A549 (cell line): Measurements from ENCODE around the gene VWA8.

ENCODE experiments used
- CHD2 ChIP-seq: fragments of 150-350 bp; IDR thresholded peaks from 2 replicates; pipeline ENCODE4 v1.6.1; 2014; ENCODE audit warnings: low read length; ENCODE audit not compliant: partially characterized antibody
- HOXA7 ChIP-seq: fragments of 250-450 bp; sonication (Bioruptor Pico); IDR thresholded peaks from 2 replicates; pipeline ENCODE4 v1.5.0; 2020; ENCODE audit warnings: mild to moderate bottlenecking, moderate library complexity
- USF2 ChIP-seq: fragments of 450-650 bp; IDR thresholded peaks from 2 replicates; pipeline ENCODE4 v1.6.1; 2014; ENCODE audit warnings: antibody characterized with exemption

- TF ChIP-seq USF2 (no peak), CHD2 (no peak), HOXA7 (CRISPR knock-in tag) (no peak)
Measured at GRCh38 chr13:41547251-41548000, 413.5 kb downstream of the VWA8 start.
